Mesothelial cell of epicardium (in vitro differentiated cells): ENCODE data around the gene EXOC3L2. TPM values are rescaled to one million over a fixed set of nuclear protein-coding genes. Genes with fewer than 3 reads are reported as not detected.
"Not testable (repeated sequence)": the region's sequence is repeated elsewhere in the genome, so short reads cannot be mapped to it uniquely, and the experiment has no call there.

Source experiments
- DNase-seq, 2 experiments: peaks; one replicate each; pipeline ENCODE4 v3.0.0; 2021; ENCODE audit warnings: low spot score in 2 of 2; ENCODE audit not compliant: unreplicated experiment in 2 of 2
- H3K27ac Mint-ChIP-seq: 2 replicates; pipeline ENCODE4 v1.8.0; 2021; ENCODE audit warnings: mixed read lengths
- H3K27me3 Mint-ChIP-seq: 2 replicates; pipeline ENCODE4 v1.8.0; 2021; ENCODE audit warnings: low read depth, mixed read lengths
- H3K36me3 Mint-ChIP-seq: 2 replicates; pipeline ENCODE4 v1.8.0; 2021; ENCODE audit warnings: mixed read lengths
- H3K4me1 Mint-ChIP-seq: 2 replicates; pipeline ENCODE4 v1.8.0; 2021; ENCODE audit warnings: mixed read lengths
- H3K4me3 Mint-ChIP-seq: 2 replicates; pipeline ENCODE4 v1.8.0; 2021; ENCODE audit warnings: mild to moderate bottlenecking, moderate library complexity, mixed read lengths
- H3K9me3 Mint-ChIP-seq: 2 replicates; pipeline ENCODE4 v1.8.0; 2021; ENCODE audit warnings: mixed read lengths
- CTCF ChIP-seq: fragments of 200-600 bp; sonication (generic); IDR thresholded peaks from one replicate; pipeline ENCODE4 v1.5.0; 2021; ENCODE audit warnings: antibody characterized with exemption; ENCODE audit not compliant: unreplicated experiment
- total RNA-seq: library from RNA; stranded (reverse); gene quantifications from 3 replicates; pipeline ENCODE4 v1.2.1, GENCODE V29; 2021

Gene EXOC3L2
- total RNA-seq, 1 donor from 2014 or later, result 1.6 TPM

DNA sequence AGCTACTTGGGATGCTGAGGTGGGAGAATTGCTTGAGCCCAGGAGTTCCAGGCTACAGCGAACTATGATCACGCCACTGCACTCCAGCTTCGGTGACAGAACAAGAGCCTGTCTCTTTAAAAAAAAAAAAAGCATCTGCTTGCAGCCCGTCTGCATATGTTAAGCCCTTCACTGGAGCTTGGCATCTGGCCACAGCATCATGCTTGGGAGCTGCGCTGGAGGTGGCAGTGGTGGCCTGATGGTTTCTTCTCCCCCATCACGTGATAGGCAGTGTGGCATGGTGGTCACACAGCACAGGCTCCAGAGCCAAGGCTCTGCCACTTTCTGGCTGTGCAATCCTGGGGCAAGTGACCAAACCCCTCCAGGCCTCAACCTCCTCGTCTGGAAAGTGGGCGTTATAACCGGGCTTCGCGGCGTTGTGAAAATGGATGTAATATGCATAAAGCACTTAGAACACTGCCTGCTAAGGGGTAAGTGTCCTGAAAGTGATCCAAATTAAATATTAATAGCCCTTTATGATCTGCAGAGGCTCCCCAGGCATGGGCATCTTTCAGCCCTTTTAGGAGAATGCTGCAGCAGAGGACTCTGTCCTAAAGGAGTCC lies 30.3 kb upstream of the EXOC3L2 start:
- DNase-seq, result no peak
- H3K4me1 Mint-ChIP-seq, result peaks cover 19% of the 10 kb centered on the region
- no peaks in the 10 kb centered on the region for H3K27me3 Mint-ChIP-seq
- H3K4me3 Mint-ChIP-seq, result no peak overlapping the region
- no peak for TF ChIP-seq CTCF
- no peaks in the 10 kb centered on the region for H3K9me3 Mint-ChIP-seq
- H3K36me3 Mint-ChIP-seq, result peaks cover 18% of the 10 kb centered on the region
- no peak overlapping the region for H3K27ac Mint-ChIP-seq

- H3K4me1 Mint-ChIP-seq, result peaks cover 19% of the 10 kb centered on the region
- no peaks in the 10 kb centered on the region for H3K9me3 Mint-ChIP-seq
- no peaks in the 10 kb centered on the region for H3K27me3 Mint-ChIP-seq
- no peak for TF ChIP-seq CTCF
- no peak overlapping the region for H3K4me3 Mint-ChIP-seq
- peaks cover 21% of the 10 kb centered on the region for H3K36me3 Mint-ChIP-seq
- no peak for DNase-seq
- H3K27ac Mint-ChIP-seq, result peak overlapping the region; percentile 50
Measured at GRCh38 chr19:45273521-45273855, 28.3 kb upstream of the EXOC3L2 start.

DNA sequence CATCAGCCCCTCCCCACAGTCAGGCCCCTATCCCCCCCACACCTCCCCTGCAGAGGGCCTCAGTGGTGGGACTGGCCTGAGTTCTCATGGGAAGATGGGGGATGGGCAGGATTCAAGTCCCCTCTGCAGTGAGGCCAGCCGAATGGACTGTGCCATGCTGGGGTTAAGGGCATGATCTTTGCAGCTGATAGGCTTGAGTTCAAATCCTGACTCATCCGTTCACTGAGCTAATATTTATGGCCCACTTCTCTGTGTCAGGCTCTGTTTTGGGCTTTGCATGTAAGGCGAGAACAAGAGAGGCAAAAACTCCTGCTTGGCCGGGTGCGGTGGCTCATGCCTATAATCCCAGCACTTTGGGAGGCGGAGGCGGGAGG lies 26.5 kb upstream of the EXOC3L2 start:
- TF ChIP-seq CTCF, result no peak
- Mint-ChIP-seq H3K4me1 (peaks cover 19% of the 10 kb centered on the region), H3K36me3 (peaks cover 19% of the 10 kb centered on the region), H3K9me3 (no peaks in the 10 kb centered on the region), H3K4me3 (no peak overlapping the region), H3K27me3 (no peaks in the 10 kb centered on the region), H3K27ac (no peak overlapping the region)
- no peak for DNase-seq

- no peaks in the 10 kb centered on the region for H3K9me3 Mint-ChIP-seq
Measured at GRCh38 chr19:45271098-45271734, 26.0 kb upstream of the EXOC3L2 start.

GRCh38 chr19:45269939-45270338 lies 24.7 kb upstream of the EXOC3L2 start:
- Mint-ChIP-seq H3K4me1 (peaks cover 11% of the 10 kb centered on the region), H3K36me3 (peaks cover 25% of the 10 kb centered on the region)
- H3K27me3 Mint-ChIP-seq, DNase-seq, H3K4me3 Mint-ChIP-seq, H3K9me3 Mint-ChIP-seq, H3K27ac Mint-ChIP-seq: not testable (repeated sequence)

More at GRCh38 chr19:45271098-45271734, 26.0 kb upstream of the EXOC3L2 start:
- no peaks in the 10 kb centered on the region for H3K27me3 Mint-ChIP-seq
- peaks cover 18% of the 10 kb centered on the region for H3K4me1 Mint-ChIP-seq
- DNase-seq, result no peak
- no peak overlapping the region for H3K27ac Mint-ChIP-seq
- no peak for TF ChIP-seq CTCF
- peaks cover 17% of the 10 kb centered on the region for H3K36me3 Mint-ChIP-seq
- no peak overlapping the region for H3K4me3 Mint-ChIP-seq

GRCh38 chr19:45267296-45267695 lies 22.1 kb upstream of the EXOC3L2 start:
- peaks cover 1% of the 10 kb centered on the region for H3K4me1 Mint-ChIP-seq
- H3K9me3 Mint-ChIP-seq, result no peaks in the 10 kb centered on the region
- H3K27me3 Mint-ChIP-seq, result no peaks in the 10 kb centered on the region
- peaks cover 19% of the 10 kb centered on the region for H3K36me3 Mint-ChIP-seq
- TF ChIP-seq CTCF, result no peak
- H3K4me3 Mint-ChIP-seq, result no peak overlapping the region
- no peak overlapping the region for H3K27ac Mint-ChIP-seq
- no peak for DNase-seq
